SK-N-SH treated with all-trans-retinoic acid at 6 μM for 48 hours (cell line): Measurements from ENCODE around the gene BSG.
A peak's percentile ranks its signal among the peaks of the same experiment; 100 is the strongest.

ENCODE experiments used
- ATAC-seq: fragments of 200-7000 bp; cut with Tn5 transposase; 3 replicates; pipeline ENCODE4 v1.9.1; 2020; ENCODE audit warnings: mild to moderate bottlenecking, moderate library complexity
- ARNTL ChIP-seq: fragments of 450-650 bp; formaldehyde crosslinking; IDR thresholded peaks from 2 replicates; pipeline ENCODE4 v1.5.0; 2020; ENCODE audit warnings: low read depth, mild to moderate bottlenecking, moderate library complexity, borderline replicate concordance
- CREB5 ChIP-seq: fragments of 250-450 bp; sonication (Bioruptor Pico); IDR thresholded peaks from 2 replicates; pipeline ENCODE4 v1.5.1; 2020; ENCODE audit warnings: low read depth, mild to moderate bottlenecking, moderate library complexity
- CSRNP3 ChIP-seq: fragments of 250-450 bp; sonication (Bioruptor Pico); IDR thresholded peaks from 2 replicates; pipeline ENCODE4 v1.5.1; 2021; ENCODE audit warnings: mild to moderate bottlenecking, moderate library complexity
- GLIS3 ChIP-seq: fragments of 250-450 bp; sonication (Bioruptor Pico); IDR thresholded peaks from 2 replicates; pipeline ENCODE4 v1.5.0; 2020; ENCODE audit warnings: mild to moderate bottlenecking, moderate library complexity
- ISL1 ChIP-seq: fragments of 250-450 bp; sonication (Bioruptor Pico); IDR thresholded peaks from 2 replicates; pipeline ENCODE4 v2.1.2; 2022; ENCODE audit warnings: mild to moderate bottlenecking, moderate library complexity
- PATZ1 ChIP-seq: fragments of 250-450 bp; sonication (Bioruptor Pico); IDR thresholded peaks from 2 replicates; pipeline ENCODE4 v1.8.0; 2020; ENCODE audit warnings: mild to moderate bottlenecking, moderate library complexity, borderline replicate concordance
- POU6F1 ChIP-seq: fragments of 250-450 bp; sonication (Bioruptor Pico); IDR thresholded peaks from 2 replicates; pipeline ENCODE4 v1.8.0; 2021; ENCODE audit warnings: low read depth, mild to moderate bottlenecking, moderate library complexity, borderline replicate concordance
- RARB ChIP-seq: fragments of 250-450 bp; sonication (Bioruptor Pico); IDR thresholded peaks from 2 replicates; pipeline ENCODE4 v1.8.0; 2021; ENCODE audit warnings: mild to moderate bottlenecking, moderate library complexity
- SNAI2 ChIP-seq: fragments of 250-450 bp; sonication (Bioruptor Pico); IDR thresholded peaks from 2 replicates; pipeline ENCODE4 v1.5.0; 2020; ENCODE audit warnings: mild to moderate bottlenecking, moderate library complexity
- TCF4 ChIP-seq: fragments of 250-450 bp; sonication (Bioruptor Pico); IDR thresholded peaks from 2 replicates; pipeline ENCODE4 v1.8.0; 2021; ENCODE audit warnings: mild to moderate bottlenecking, moderate library complexity, borderline replicate concordance
- TOX ChIP-seq: fragments of 250-450 bp; sonication (Bioruptor Pico); IDR thresholded peaks from 2 replicates; pipeline ENCODE4 v1.8.0; 2021; ENCODE audit warnings: mild to moderate bottlenecking, moderate library complexity, borderline replicate concordance
- TSHZ2 ChIP-seq: fragments of 250-450 bp; sonication (Bioruptor Pico); IDR thresholded peaks from 2 replicates; pipeline ENCODE4 v1.5.0; 2020; ENCODE audit warnings: mild to moderate bottlenecking, moderate library complexity
- ZFP3 ChIP-seq: fragments of 250-450 bp; sonication (Bioruptor Pico); IDR thresholded peaks from 2 replicates; pipeline ENCODE4 v1.5.0; 2020; ENCODE audit warnings: mild to moderate bottlenecking, moderate library complexity
- ZFP30 ChIP-seq: fragments of 450-650 bp; formaldehyde crosslinking; IDR thresholded peaks from 2 replicates; pipeline ENCODE4 v1.5.0; 2022; ENCODE audit warnings: mild to moderate bottlenecking, moderate library complexity
- ZNF565 ChIP-seq: fragments of 450-650 bp; formaldehyde crosslinking; conservative IDR thresholded peaks from 2 replicates; pipeline ENCODE4 v1.5.0; 2020; ENCODE audit warnings: low read depth, mild to moderate bottlenecking, moderate library complexity
- ZNF70 ChIP-seq: fragments of 450-650 bp; formaldehyde crosslinking; IDR thresholded peaks from 2 replicates; pipeline ENCODE4 v1.5.0; 2020; ENCODE audit warnings: mild to moderate bottlenecking, moderate library complexity
- ZNF8 ChIP-seq: fragments of 450-650 bp; formaldehyde crosslinking; IDR thresholded peaks from 2 replicates; pipeline ENCODE4 v1.5.0; 2020; ENCODE audit warnings: mild to moderate bottlenecking, moderate library complexity

Gene BSG

GRCh38 chr19:610071-610800 lies 37.8 kb downstream of the BSG start:
- TF ChIP-seq RARB (CRISPR knock-in tag) (no peak), ZFP3 (CRISPR knock-in tag) (no peak), ISL1 (CRISPR knock-in tag) (no peak), ARNTL (no peak), CREB5 (no peak), CSRNP3 (CRISPR knock-in tag) (no peak)
- TF ChIP-seq, all 23 proteins: peak for 0
- no peak for ATAC-seq

- peak; percentile 61 for ATAC-seq
- TF ChIP-seq TCF4 (CRISPR knock-in tag) = peak; percentile 21; the same call in 1 of the 2 replicates
- peak; percentile 32; the same call in 1 of the 2 replicates for TF ChIP-seq PATZ1 (CRISPR knock-in tag)
- no peak for TF ChIP-seq ZNF70 (CRISPR knock-in tag)
- no peak for TF ChIP-seq SNAI2
- TF ChIP-seq GLIS3 (CRISPR knock-in tag) = no peak
- TF ChIP-seq, all 23 proteins: peak for 2
Measured at GRCh38 chr19:610801-611480, 38.5 kb downstream of the BSG start.

GRCh38 chr19:611481-611868 lies 39.1 kb downstream of the BSG start:
- TF ChIP-seq POU6F1 (CRISPR knock-in tag) (no peak), ZFP3 (CRISPR knock-in tag) (no peak), ZFP30 (CRISPR knock-in tag) (no peak), ZNF8 (no peak), ZNF565 (CRISPR knock-in tag) (no peak), PATZ1 (CRISPR knock-in tag) (peak; percentile 92; the same call in 1 of the 2 replicates), TOX (CRISPR knock-in tag) (no peak), TSHZ2 (no peak), GLIS3 (CRISPR knock-in tag) (no peak)
- TF ChIP-seq, all 23 proteins: peak for 1
- ATAC-seq = peak; percentile 68
